Nasal cavity respiratory epithelium epithelial cell of viscerocranial mucosa (primary cell): ENCODE results near the gene MRGPRX4. TPM values are rescaled to one million over a fixed set of nuclear protein-coding genes. Genes with fewer than 3 reads are reported as not detected.

Experiments used
- total RNA-seq: library from RNA; depleted of rRNA; stranded (reverse); fragments of >200 nt; gene quantifications from 2 replicates; pipeline ENCODE4 v1.2.3, GENCODE V29; 2014

MRGPRX4 gene
- total RNA-seq, result not detected in 2 replicates

GRCh38 chr11:18172666-18173065 lies at the start of gene MRGPRX4:
Gene MRGPRX4 (plus strand): TSS chr11:18172837. CDS start chr11:18173257, 420 bp downstream.

GRCh38 chr11:18132341-18132740 lies 40.3 kb upstream of the MRGPRX4 start, which contains the start of gene MRGPRX3:
Gene MRGPRX3 (plus strand): TSS chr11:18132571. CDS start chr11:18137203, 4,632 bp downstream.

Other genes starting within 250 kb of the MRGPRX4 start
- gene SERGEF, start 159.8 kb upstream of the MRGPRX4 start, total RNA-seq, result 19.7 and 26.3 TPM in 2 replicates
- under 0.01 and 0.07 TPM in 2 replicates for gene TPH1, start 126.6 kb upstream of the MRGPRX4 start, total RNA-seq
- 16.7 and 17.2 TPM in 2 replicates for gene SAAL1, start 66.8 kb upstream of the MRGPRX4 start, total RNA-seq
- gene MRGPRX3, start 40.3 kb upstream of the MRGPRX4 start, total RNA-seq, result under 0.01 and 0.21 TPM in 2 replicates
- 0.64 TPM in 1 of 2 replicates, not detected in the other for gene SAA4, start 64.0 kb downstream of the MRGPRX4 start, total RNA-seq
- gene SAA2, start 75.8 kb downstream of the MRGPRX4 start, total RNA-seq, result 1.7 and 37.6 TPM in 2 replicates
- gene SAA1, start 93.4 kb downstream of the MRGPRX4 start, total RNA-seq, result 10.3 and 80.4 TPM in 2 replicates
- gene HPS5, start 149.3 kb downstream of the MRGPRX4 start, total RNA-seq, result 65.5 and 87.8 TPM in 2 replicates
- 94.9 and 96.7 TPM in 2 replicates for gene GTF2H1, start 149.7 kb downstream of the MRGPRX4 start, total RNA-seq
- gene LDHA, start 221.7 kb downstream of the MRGPRX4 start, total RNA-seq, result 451 and 1,044 TPM in 2 replicates
- gene LDHC, start 239.5 kb downstream of the MRGPRX4 start, total RNA-seq, result not detected in 2 replicates